WTC11 (cell line): ENCODE data around the gene CAPZB. TPM values are rescaled to one million over a fixed set of nuclear protein-coding genes. Genes with fewer than 3 reads are reported as not detected.

Experiments
- ATAC-seq: fragments of 200-7000 bp; cut with Tn5 transposase; 2 replicates; pipeline ENCODE4 v1.10.0; 2021; ENCODE audit warnings: mild to moderate bottlenecking, moderate library complexity
- CTCF ChIA-PET: fragments of 300-600 bp; sonication (Branson Sonifier 250); formaldehyde crosslinking; loops from one replicate; lab custom pipeline; 2021; ENCODE audit warnings: antibody characterized with exemption; lab: Charles Lee
- POLR2A ChIA-PET: fragments of 350-600 bp; sonication (Branson Sonifier 250); formaldehyde crosslinking; loops from one replicate; lab custom pipeline; 2021; ENCODE audit warnings: antibody characterized with exemption; lab: Charles Lee
- DNase-seq: peaks from one replicate; pipeline ENCODE4 v3.0.0; 2021; ENCODE audit warnings: low spot score
- H3K27ac Mint-ChIP-seq: 2 replicates; pipeline ENCODE4 v1.8.0; 2021; ENCODE audit warnings: mixed read lengths
- H3K27me3 Mint-ChIP-seq: 2 replicates; pipeline ENCODE4 v1.8.0; 2021; ENCODE audit warnings: low read depth, mild to moderate bottlenecking, moderate library complexity, mixed read lengths
- H3K36me3 Mint-ChIP-seq: 2 replicates; pipeline ENCODE4 v1.8.0; 2021; ENCODE audit warnings: mixed read lengths
- H3K4me1 Mint-ChIP-seq: 2 replicates; pipeline ENCODE4 v1.8.0; 2022; ENCODE audit warnings: mixed read lengths
- H3K4me3 Mint-ChIP-seq: 2 replicates; pipeline ENCODE4 v1.8.0; 2021; ENCODE audit warnings: mild to moderate bottlenecking, moderate library complexity, mixed read lengths
- H3K9me3 Mint-ChIP-seq: 2 replicates; pipeline ENCODE4 v1.8.0; 2021; ENCODE audit warnings: mixed read lengths
- ESRRA ChIP-seq: sonication (generic); formaldehyde crosslinking; IDR thresholded peaks from 2 replicates; pipeline ENCODE4 v1.8.1; 2022; ENCODE audit warnings: mild to moderate bottlenecking, missing genetic modification reagents, borderline replicate concordance
- ETV6 ChIP-seq: sonication (generic); formaldehyde crosslinking; IDR thresholded peaks from 2 replicates; pipeline ENCODE4 v1.8.1; 2022; ENCODE audit warnings: mild to moderate bottlenecking, missing genetic modification reagents
- FOXJ3 ChIP-seq: sonication (generic); formaldehyde crosslinking; IDR thresholded peaks from 2 replicates; pipeline ENCODE4 v1.9.0; 2021; ENCODE audit warnings: missing genetic modification reagents, mild to moderate bottlenecking, borderline replicate concordance
- FOXP1 ChIP-seq: sonication (generic); formaldehyde crosslinking; IDR thresholded peaks from 2 replicates; pipeline ENCODE4 v1.8.0; 2022; ENCODE audit warnings: missing genetic modification reagents, mild to moderate bottlenecking, moderate library complexity, borderline replicate concordance
- GABPB1 ChIP-seq: sonication (generic); formaldehyde crosslinking; IDR thresholded peaks from 2 replicates; pipeline ENCODE4 v1.8.1; 2023; ENCODE audit warnings: mild to moderate bottlenecking, missing genetic modification reagents
- IRF2 ChIP-seq: sonication (generic); formaldehyde crosslinking; IDR thresholded peaks from 2 replicates; pipeline ENCODE4 v1.8.0; 2022; ENCODE audit warnings: low read depth, missing genetic modification reagents, borderline replicate concordance
- MYBL2 ChIP-seq: sonication (generic); formaldehyde crosslinking; IDR thresholded peaks from 2 replicates; pipeline ENCODE4 v1.8.1; 2023; ENCODE audit warnings: mild to moderate bottlenecking, moderate library complexity, missing genetic modification reagents
- NR3C1 ChIP-seq: sonication (generic); formaldehyde crosslinking; conservative IDR thresholded peaks from 2 replicates; pipeline ENCODE4 v1.8.1; 2023; ENCODE audit warnings: low read depth, mild to moderate bottlenecking, missing genetic modification reagents
- RELA ChIP-seq: sonication (generic); formaldehyde crosslinking; IDR thresholded peaks from 2 replicates; pipeline ENCODE4 v1.8.1; 2022; ENCODE audit warnings: missing genetic modification reagents, mild to moderate bottlenecking, borderline replicate concordance
- total RNA-seq: library from RNA; stranded (reverse); gene quantifications from 3 replicates; pipeline ENCODE4 v1.2.3, GENCODE V29; 2021
- TF ChIP-seq, protein P1 (sequence below): sonication (generic); formaldehyde crosslinking; IDR thresholded peaks from 2 replicates; pipeline ENCODE4 v1.8.0; 2023; ENCODE audit warnings: mild to moderate bottlenecking, missing genetic modification reagents
- TF ChIP-seq, protein P2 (sequence below): sonication (generic); formaldehyde crosslinking; IDR thresholded peaks from 2 replicates; pipeline ENCODE4 v1.8.1; 2023; ENCODE audit warnings: mild to moderate bottlenecking, missing genetic modification reagents
- TF ChIP-seq, protein P3 (sequence below): sonication (generic); formaldehyde crosslinking; conservative IDR thresholded peaks from 2 replicates; pipeline ENCODE4 v1.8.1; 2022; ENCODE audit warnings: mild to moderate bottlenecking, missing genetic modification reagents
- TF ChIP-seq, protein P4 (sequence below): fragments of 250-450 bp; sonication (Bioruptor Pico); IDR thresholded peaks from 2 replicates; pipeline ENCODE4 v1.9.0; 2021; ENCODE audit warnings: moderate library complexity, mild to moderate bottlenecking, inconsistent platforms, borderline replicate concordance
- TF ChIP-seq, protein P5 (sequence below): sonication (generic); formaldehyde crosslinking; IDR thresholded peaks from 2 replicates; pipeline ENCODE4 v1.8.1; 2022; ENCODE audit warnings: mild to moderate bottlenecking, missing genetic modification reagents, moderate library complexity, borderline replicate concordance
- TF ChIP-seq, protein P6 (sequence below): fragments of 250-450 bp; sonication (Bioruptor Pico); IDR thresholded peaks from 2 replicates; pipeline ENCODE4 v1.9.0; 2021; ENCODE audit warnings: mild to moderate bottlenecking
- TF ChIP-seq, protein P7 (sequence below): sonication (generic); formaldehyde crosslinking; IDR thresholded peaks from 2 replicates; pipeline ENCODE4 v1.8.1; 2023; ENCODE audit warnings: mild to moderate bottlenecking, missing genetic modification reagents, moderate library complexity
- TF ChIP-seq, protein P8 (sequence below): sonication (generic); formaldehyde crosslinking; IDR thresholded peaks from 2 replicates; pipeline ENCODE4 v1.8.0; 2022; ENCODE audit warnings: mild to moderate bottlenecking, missing genetic modification reagents

Gene CAPZB
- total RNA-seq, 1 experiment from 2014 or later: 348 TPM

DNA sequence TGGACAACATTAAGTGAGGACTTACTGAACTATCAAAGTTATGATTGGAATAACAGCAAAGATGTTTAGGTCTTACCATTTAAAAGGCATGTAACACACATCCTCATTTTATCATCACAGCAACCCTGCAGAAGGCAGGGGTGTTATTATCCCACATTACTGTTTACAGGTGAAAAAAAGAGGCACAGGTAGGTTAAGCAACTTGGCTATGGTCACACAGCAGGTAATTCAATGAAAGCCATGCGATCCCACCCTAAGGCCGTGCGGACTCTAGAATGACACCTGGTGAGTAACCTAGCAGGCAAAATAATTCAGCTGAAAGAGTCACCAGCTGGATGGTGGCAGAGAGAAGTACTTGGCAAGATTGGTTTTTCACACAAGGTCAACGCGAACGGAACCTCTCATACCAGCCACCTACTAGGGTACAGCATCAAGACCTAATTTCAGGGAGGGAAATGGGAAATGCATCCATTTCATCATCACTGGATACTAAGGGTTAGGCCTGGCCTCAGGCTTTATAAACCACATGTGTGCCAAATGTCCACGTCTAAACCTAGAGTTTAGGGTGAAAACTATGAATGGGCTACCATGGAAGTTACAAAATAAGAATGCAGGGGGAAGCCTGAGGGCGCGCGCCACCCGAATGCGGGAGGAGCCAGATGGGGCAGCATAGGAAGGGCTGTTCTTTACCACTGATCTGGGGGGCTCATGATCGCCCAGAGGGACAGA, 88.0 kb downstream of the CAPZB start:
- H3K36me3 Mint-ChIP-seq: peaks cover 15% of the 10 kb centered on the region; the same call in 1 of the 2 replicates
- no peak for ATAC-seq
- H3K4me1 Mint-ChIP-seq: peaks cover 63% of the 10 kb centered on the region
- CTCF ChIA-PET: interaction anchor here (0.5 to 7.3 kb wide), 4 partner anchors 9 to 257 kb away, joined by 3 to 71 read pairs (median 3); no protein-coding TSS in a partner anchor
- TF ChIP-seq GABPB1 (CRISPR knock-in tag) (no peak), NR3C1 (CRISPR knock-in tag) (no peak), FOXJ3 (CRISPR knock-in tag) (no peak), ETV6 (CRISPR knock-in tag) (no peak), MYBL2 (no peak), FOXP1 (no peak), IRF2 (CRISPR knock-in tag) (no peak), ESRRA (CRISPR knock-in tag) (no peak), RELA (CRISPR knock-in tag) (no peak)
- TF ChIP-seq, protein P1, sequence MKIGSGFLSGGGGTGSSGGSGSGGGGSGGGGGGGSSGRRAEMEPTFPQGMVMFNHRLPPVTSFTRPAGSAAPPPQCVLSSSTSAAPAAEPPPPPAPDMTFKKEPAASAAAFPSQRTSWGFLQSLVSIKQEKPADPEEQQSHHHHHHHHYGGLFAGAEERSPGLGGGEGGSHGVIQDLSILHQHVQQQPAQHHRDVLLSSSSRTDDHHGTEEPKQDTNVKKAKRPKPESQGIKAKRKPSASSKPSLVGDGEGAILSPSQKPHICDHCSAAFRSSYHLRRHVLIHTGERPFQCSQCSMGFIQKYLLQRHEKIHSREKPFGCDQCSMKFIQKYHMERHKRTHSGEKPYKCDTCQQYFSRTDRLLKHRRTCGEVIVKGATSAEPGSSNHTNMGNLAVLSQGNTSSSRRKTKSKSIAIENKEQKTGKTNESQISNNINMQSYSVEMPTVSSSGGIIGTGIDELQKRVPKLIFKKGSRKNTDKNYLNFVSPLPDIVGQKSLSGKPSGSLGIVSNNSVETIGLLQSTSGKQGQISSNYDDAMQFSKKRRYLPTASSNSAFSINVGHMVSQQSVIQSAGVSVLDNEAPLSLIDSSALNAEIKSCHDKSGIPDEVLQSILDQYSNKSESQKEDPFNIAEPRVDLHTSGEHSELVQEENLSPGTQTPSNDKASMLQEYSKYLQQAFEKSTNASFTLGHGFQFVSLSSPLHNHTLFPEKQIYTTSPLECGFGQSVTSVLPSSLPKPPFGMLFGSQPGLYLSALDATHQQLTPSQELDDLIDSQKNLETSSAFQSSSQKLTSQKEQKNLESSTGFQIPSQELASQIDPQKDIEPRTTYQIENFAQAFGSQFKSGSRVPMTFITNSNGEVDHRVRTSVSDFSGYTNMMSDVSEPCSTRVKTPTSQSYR: no peak
- TF ChIP-seq, protein P2, sequence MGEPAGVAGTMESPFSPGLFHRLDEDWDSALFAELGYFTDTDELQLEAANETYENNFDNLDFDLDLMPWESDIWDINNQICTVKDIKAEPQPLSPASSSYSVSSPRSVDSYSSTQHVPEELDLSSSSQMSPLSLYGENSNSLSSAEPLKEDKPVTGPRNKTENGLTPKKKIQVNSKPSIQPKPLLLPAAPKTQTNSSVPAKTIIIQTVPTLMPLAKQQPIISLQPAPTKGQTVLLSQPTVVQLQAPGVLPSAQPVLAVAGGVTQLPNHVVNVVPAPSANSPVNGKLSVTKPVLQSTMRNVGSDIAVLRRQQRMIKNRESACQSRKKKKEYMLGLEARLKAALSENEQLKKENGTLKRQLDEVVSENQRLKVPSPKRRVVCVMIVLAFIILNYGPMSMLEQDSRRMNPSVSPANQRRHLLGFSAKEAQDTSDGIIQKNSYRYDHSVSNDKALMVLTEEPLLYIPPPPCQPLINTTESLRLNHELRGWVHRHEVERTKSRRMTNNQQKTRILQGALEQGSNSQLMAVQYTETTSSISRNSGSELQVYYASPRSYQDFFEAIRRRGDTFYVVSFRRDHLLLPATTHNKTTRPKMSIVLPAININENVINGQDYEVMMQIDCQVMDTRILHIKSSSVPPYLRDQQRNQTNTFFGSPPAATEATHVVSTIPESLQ (CRISPR knock-in tag): no peak
- TF ChIP-seq, protein P3, sequence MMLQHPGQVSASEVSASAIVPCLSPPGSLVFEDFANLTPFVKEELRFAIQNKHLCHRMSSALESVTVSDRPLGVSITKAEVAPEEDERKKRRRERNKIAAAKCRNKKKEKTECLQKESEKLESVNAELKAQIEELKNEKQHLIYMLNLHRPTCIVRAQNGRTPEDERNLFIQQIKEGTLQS: no peak
- TF ChIP-seq, protein P4, sequence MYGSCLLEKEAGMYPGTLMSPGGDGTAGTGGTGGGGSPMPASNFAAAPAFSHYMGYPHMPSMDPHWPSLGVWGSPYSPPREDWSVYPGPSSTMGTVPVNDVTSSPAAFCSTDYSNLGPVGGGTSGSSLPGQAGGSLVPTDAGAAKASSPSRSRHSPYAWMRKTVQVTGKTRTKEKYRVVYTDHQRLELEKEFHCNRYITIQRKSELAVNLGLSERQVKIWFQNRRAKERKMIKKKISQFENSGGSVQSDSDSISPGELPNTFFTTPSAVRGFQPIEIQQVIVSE: no peak
- TF ChIP-seq, protein P5, sequence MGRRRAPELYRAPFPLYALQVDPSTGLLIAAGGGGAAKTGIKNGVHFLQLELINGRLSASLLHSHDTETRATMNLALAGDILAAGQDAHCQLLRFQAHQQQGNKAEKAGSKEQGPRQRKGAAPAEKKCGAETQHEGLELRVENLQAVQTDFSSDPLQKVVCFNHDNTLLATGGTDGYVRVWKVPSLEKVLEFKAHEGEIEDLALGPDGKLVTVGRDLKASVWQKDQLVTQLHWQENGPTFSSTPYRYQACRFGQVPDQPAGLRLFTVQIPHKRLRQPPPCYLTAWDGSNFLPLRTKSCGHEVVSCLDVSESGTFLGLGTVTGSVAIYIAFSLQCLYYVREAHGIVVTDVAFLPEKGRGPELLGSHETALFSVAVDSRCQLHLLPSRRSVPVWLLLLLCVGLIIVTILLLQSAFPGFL (CRISPR knock-in tag): no peak
- TF ChIP-seq, protein P6, sequence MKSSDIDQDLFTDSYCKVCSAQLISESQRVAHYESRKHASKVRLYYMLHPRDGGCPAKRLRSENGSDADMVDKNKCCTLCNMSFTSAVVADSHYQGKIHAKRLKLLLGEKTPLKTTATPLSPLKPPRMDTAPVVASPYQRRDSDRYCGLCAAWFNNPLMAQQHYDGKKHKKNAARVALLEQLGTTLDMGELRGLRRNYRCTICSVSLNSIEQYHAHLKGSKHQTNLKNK: no peak
- TF ChIP-seq, protein P7, sequence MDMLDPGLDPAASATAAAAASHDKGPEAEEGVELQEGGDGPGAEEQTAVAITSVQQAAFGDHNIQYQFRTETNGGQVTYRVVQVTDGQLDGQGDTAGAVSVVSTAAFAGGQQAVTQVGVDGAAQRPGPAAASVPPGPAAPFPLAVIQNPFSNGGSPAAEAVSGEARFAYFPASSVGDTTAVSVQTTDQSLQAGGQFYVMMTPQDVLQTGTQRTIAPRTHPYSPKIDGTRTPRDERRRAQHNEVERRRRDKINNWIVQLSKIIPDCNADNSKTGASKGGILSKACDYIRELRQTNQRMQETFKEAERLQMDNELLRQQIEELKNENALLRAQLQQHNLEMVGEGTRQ (CRISPR knock-in tag): no peak
- TF ChIP-seq, protein P8, sequence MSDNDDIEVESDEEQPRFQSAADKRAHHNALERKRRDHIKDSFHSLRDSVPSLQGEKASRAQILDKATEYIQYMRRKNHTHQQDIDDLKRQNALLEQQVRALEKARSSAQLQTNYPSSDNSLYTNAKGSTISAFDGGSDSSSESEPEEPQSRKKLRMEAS (CRISPR knock-in tag): no peak
- no peak overlapping the region for H3K4me3 Mint-ChIP-seq
- H3K27ac Mint-ChIP-seq: peak overlapping the region; percentile 90
- POLR2A ChIA-PET: no interaction called here
- no peak for DNase-seq
- no peaks in the 10 kb centered on the region for H3K27me3 Mint-ChIP-seq
- H3K9me3 Mint-ChIP-seq: no peaks in the 10 kb centered on the region
